ENCODE results near the gene ARAF. TPM values are rescaled to one million over a fixed set of nuclear protein-coding genes. Genes with fewer than 3 reads are reported as not detected.

The ARAF gene
- total RNA-seq, 1 donor from 2014 or later = 87.4 TPM

- peaks cover 21% of the 10 kb centered on the region for H3K36me3 ChIP-seq
- no peaks in the 10 kb centered on the region for H3K9me3 ChIP-seq
- intact Hi-C loops (cut with DNase I) = no loop called here
- DNase-seq (no peak), ATAC-seq (no peak)
- H3K4me1 ChIP-seq = peaks cover 9% of the 10 kb centered on the region
- H3K4me3 ChIP-seq = peak overlapping the region; percentile 61
- peak overlapping the region; percentile 96 for H3K27ac ChIP-seq
- TF ChIP-seq CTCF (IDR thresholded peaks at IDR 0.05) = no peak
- no peaks in the 10 kb centered on the region for H3K27me3 ChIP-seq
Observed at GRCh38 chrX:47561659-47562151, 700 bp downstream of the ARAF start.

GRCh38 chrX:47562615-47563243 lies 1.7 kb downstream of the ARAF start:
- Histone ChIP-seq H3K27ac (no peak overlapping the region), H3K9me3 (no peaks in the 10 kb centered on the region), H3K4me3 (no peak overlapping the region), H3K36me3 (peaks cover 31% of the 10 kb centered on the region), H3K4me1 (peaks cover 9% of the 10 kb centered on the region), H3K27me3 (no peaks in the 10 kb centered on the region)
- ATAC-seq (no peak), DNase-seq (no peak)
- intact Hi-C loops (cut with DNase I) = no loop called here
- TF ChIP-seq CTCF (IDR thresholded peaks at IDR 0.05) = peak; percentile 24

- Histone ChIP-seq H3K4me1 (peaks cover 9% of the 10 kb centered on the region), H3K36me3 (peaks cover 42% of the 10 kb centered on the region), H3K4me3 (no peak overlapping the region), H3K27ac (no peak overlapping the region), H3K9me3 (no peaks in the 10 kb centered on the region), H3K27me3 (no peaks in the 10 kb centered on the region)
- no peak for ATAC-seq
- no peak for DNase-seq
- TF ChIP-seq CTCF (IDR thresholded peaks at IDR 0.05) = no peak
- intact Hi-C loops (cut with DNase I) = no loop called here
Observed at GRCh38 chrX:47563801-47564315, 2.9 kb downstream of the ARAF start.

- peaks cover 44% of the 10 kb centered on the region for H3K36me3 ChIP-seq
- ATAC-seq (no peak), DNase-seq (no peak)
Observed at GRCh38 chrX:47564438-47565085, 3.6 kb downstream of the ARAF start.

GRCh38 chrX:47566841-47567240 lies 5.8 kb downstream of the ARAF start:
- Histone ChIP-seq H3K9me3 (no peaks in the 10 kb centered on the region), H3K4me1 (peaks cover 9% of the 10 kb centered on the region), H3K4me3 (no peak overlapping the region), H3K36me3 (peaks cover 49% of the 10 kb centered on the region), H3K27me3 (no peaks in the 10 kb centered on the region), H3K27ac (no peak overlapping the region)
- no peak for TF ChIP-seq CTCF (IDR thresholded peaks at IDR 0.05)
- intact Hi-C loops (cut with DNase I) = no loop called here
- DNase-seq (no peak), ATAC-seq (no peak)

More at GRCh38 chrX:47564438-47565085, 3.6 kb downstream of the ARAF start:
- no peaks in the 10 kb centered on the region for H3K27me3 ChIP-seq
- H3K9me3 ChIP-seq = no peaks in the 10 kb centered on the region
- intact Hi-C loops (cut with DNase I) = no loop called here
- H3K4me3 ChIP-seq = no peak overlapping the region
- TF ChIP-seq CTCF (IDR thresholded peaks at IDR 0.05) = no peak
- H3K27ac ChIP-seq = no peak overlapping the region
- peaks cover 9% of the 10 kb centered on the region for H3K4me1 ChIP-seq
